Measurements from ENCODE around the gene SFXN3.

SFXN3 gene

GRCh38 chr10:101036726-101037125 lies 5.7 kb downstream of the SFXN3 start:
- DNase-seq = no peak

- no peak for DNase-seq
Observed at GRCh38 chr10:101038484-101038883, 7.5 kb downstream of the SFXN3 start.

- DNase-seq = no peak
Observed at GRCh38 chr10:101040061-101040460, 9.0 kb downstream of the SFXN3 start.

DNA sequence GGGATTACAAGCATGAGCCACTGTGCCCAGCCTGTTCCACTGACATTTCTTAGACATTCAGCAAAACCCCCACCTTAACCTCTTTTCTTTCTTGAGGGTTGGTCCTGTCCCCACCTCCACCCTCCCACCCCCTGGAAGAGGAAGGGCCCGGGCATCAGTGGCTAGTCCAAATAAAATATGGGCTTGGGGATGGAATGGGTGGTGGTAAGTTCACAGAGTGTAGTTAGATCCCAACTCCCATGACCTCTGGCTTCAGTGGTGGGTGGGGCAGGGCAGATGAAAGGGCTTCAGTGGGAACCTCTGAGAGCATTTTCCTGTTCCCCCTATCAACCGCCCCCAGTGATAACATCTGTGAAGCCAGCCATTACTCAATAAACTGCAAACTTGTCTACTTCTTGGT lies 9.8 kb downstream of the SFXN3 start:
- no peak for DNase-seq

GRCh38 chr10:101041252-101041761 lies 10.3 kb downstream of the SFXN3 start:
- peak; percentile 58 for DNase-seq

- DNase-seq = no peak
Observed at GRCh38 chr10:101042118-101042517, 11.1 kb downstream of the SFXN3 start.

DNA sequence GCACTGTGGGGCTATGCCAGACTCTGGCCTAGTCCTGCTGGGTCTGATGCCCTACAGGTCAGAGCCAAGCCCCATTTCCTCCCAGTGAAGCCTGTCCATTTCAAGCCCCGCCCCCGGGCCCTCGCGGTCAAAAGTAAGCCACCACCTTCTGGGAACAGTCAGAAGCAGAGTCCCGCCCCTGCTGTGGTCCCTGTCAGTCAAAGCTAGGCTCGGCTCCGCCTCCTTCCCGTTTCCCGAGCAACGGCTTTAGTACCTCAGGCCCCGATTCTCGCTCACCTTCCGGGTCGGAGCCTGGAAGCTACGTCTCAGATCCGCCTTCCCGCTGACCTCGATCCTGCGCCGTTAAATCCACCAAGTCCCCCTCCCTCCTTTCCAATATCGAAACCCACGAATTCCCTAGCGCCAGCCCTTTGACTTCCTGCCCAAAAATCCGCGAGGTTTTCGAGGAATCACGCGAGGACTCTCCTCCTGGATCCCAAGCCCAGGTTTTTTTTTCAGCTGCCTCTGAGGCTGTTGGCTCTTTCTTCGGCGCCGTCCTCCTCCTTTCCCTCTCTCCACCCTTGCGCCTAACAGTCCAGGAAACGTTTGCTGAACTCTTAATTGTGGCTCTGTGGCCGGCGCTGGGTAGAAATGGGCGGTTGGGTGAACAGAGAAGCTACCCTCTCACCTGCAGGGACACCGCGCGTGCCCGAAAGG lies 11.8 kb downstream of the SFXN3 start:
- DNase-seq = peak; percentile 98

GRCh38 chr10:101043363-101043707 lies 12.3 kb downstream of the SFXN3 start:
- DNase-seq = peak; percentile 56

DNA sequence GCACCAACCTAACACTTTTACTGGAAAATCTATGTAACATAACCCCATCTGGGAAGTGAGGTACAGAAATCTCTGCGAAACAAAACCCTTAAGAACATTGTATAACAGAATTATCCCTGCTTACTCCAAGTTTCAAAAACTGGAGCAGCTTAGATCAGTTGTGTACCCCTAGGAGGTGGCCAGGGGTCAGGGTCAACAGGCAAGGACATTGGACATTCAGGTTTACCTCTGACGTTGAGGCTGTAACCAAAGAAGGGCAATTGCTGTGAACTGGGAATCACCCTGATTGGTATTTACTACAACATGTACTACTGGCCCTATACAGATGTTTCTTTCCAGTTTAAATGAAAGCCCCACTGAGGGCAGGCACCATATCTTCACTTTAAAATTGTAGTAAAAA lies 13.1 kb downstream of the SFXN3 start:
- no peak for DNase-seq

GRCh38 chr10:101046332-101047238 lies 15.6 kb downstream of the SFXN3 start:
- DNase-seq = peak; percentile 36

- no peak for DNase-seq
Observed at GRCh38 chr10:101047268-101047667, 16.2 kb downstream of the SFXN3 start.

- peak; percentile 96 for DNase-seq
Observed at GRCh38 chr10:101047961-101048892, 17.2 kb downstream of the SFXN3 start.

- no peak for DNase-seq
Observed at GRCh38 chr10:101050208-101051069, 19.4 kb downstream of the SFXN3 start.

GRCh38 chr10:101052285-101052684 lies 21.3 kb downstream of the SFXN3 start:
- no peak for DNase-seq

- DNase-seq = no peak
Observed at GRCh38 chr10:101053516-101053915, 22.5 kb downstream of the SFXN3 start.

DNA sequence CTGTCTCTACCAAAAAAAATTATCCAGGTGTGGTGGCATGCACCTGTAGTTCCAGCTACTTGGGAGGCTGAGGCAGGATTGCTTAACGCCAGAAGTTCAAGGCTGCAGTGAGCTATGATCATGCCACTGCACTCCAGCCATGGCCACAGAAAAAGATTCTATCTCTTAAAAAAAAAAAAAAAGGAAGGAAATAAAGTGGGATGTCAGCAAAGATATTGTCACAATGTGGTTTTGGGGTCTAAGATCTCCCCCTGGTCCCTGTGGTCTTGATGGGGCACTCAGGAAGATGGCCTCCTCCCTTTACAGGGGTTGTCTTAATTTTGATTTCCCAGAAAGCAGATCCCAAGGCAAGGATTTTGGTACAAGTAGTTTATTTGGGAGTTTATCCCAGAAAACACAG lies 23.3 kb downstream of the SFXN3 start:
- no peak for DNase-seq

DNA sequence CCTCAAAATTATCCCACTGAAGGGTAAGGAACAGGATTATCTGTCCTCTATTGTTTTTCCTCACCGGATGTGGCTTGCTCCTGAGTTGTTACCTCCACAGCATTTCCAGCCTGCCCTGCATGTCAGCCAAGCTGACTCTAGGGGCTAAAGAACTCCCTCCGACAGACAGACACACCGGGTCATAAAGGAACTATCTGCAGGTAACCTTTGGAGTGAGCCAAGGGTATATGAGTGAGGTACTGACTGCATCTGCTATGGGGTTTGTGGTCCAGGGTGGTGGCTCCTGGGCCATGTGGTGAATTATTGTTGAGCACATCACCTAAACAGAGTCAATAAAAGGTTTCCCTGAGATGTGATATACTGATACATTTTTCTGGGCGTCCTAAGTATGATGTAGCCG lies 23.8 kb downstream of the SFXN3 start:
- no peak for DNase-seq

GRCh38 chr10:101055411-101055810 lies 24.4 kb downstream of the SFXN3 start:
- no peak for DNase-seq

GRCh38 chr10:101056365-101057151 lies 25.5 kb downstream of the SFXN3 start:
- no peak for DNase-seq

GRCh38 chr10:101060036-101060950 lies 29.3 kb downstream of the SFXN3 start:
- peak; percentile 95 for DNase-seq
